ENCODE measurements around the gene SUPT6H. TPM values are rescaled to one million over a fixed set of nuclear protein-coding genes. Genes with fewer than 3 reads are reported as not detected.

The SUPT6H gene
- total and polyA plus RNA-seq, 9 of the 15 experiments (the other 6 are each of a cell fraction or from before 2014, with no cell fraction given) = 1.7 to 77.7 (median 49.2) TPM

- TF ChIP-seq ELK1 (CRISPR knock-in tag; IDR thresholded peaks at IDR 0.05) = no peak
- no peak for TF ChIP-seq CTCFL (IDR thresholded peaks at IDR 0.05; ENCODE audit: borderline replicate concordance, insufficient read depth, low read depth, low read length, poor library complexity, severe bottlenecking)
- TF ChIP-seq CBX2 (IDR thresholded peaks at IDR 0.05; ENCODE audit: insufficient read depth, low read length, poor library complexity, severe bottlenecking) = no peak
- TF ChIP-seq MCM3 (IDR thresholded peaks at IDR 0.05) = no peak
- TF ChIP-seq NRF1 (conservative IDR thresholded peaks at IDR 0.05 in 1 of 2, IDR thresholded peaks at IDR 0.05 in 1 of 2) = peak; percentile 83 to 86
- TF ChIP-seq ZBTB43 (CRISPR knock-in tag; IDR thresholded peaks at IDR 0.05) = peak; percentile 24; the same call in 1 of the 2 replicates
- TF ChIP-seq NFE2 (IDR thresholded peaks at IDR 0.05; ENCODE audit: low read depth) = no peak
- no peak for TF ChIP-seq RFX1 (IDR thresholded peaks at IDR 0.05)
- TF ChIP-seq MXI1 (IDR thresholded peaks at IDR 0.05; ENCODE audit: low read depth, low read length) = no peak
- no peak for TF ChIP-seq NR2C1 (IDR thresholded peaks at IDR 0.05)
- 0 out of 2 replicates have a peak, but pooled peaks have one; percentile 21 for TF ChIP-seq NR2C1 (tag; IDR thresholded peaks at IDR 0.05)
- TF ChIP-seq EWSR1 (IDR thresholded peaks at IDR 0.05; ENCODE audit: borderline replicate concordance, low read depth, partially characterized antibody) = no peak
- no peak for TF ChIP-seq SNRNP70 (optimal IDR thresholded peaks at IDR 0.05; ENCODE audit: low read depth, low read length)
- TF ChIP-seq RAD21 (CRISPR knock-in tag; conservative IDR thresholded peaks at IDR 0.05 in 1 of 2, IDR thresholded peaks at IDR 0.05 in 1 of 2) = no peak
- TF ChIP-seq NR0B1 (IDR thresholded peaks at IDR 0.05; ENCODE audit: partially characterized antibody) = no peak
- TF ChIP-seq ARNT (IDR thresholded peaks at IDR 0.05) = no peak; a peak in 2 of 4 replicates
- no peak for TF ChIP-seq SAFB2 (IDR thresholded peaks at IDR 0.05; ENCODE audit: borderline replicate concordance, low read depth, low read length, severe bottlenecking)
- no peak for TF ChIP-seq EP400 (IDR thresholded peaks at IDR 0.05)
- no peak for TF ChIP-seq ZNF140 (CRISPR knock-in tag; IDR thresholded peaks at IDR 0.05)
- peak; percentile 82; the same call in 1 of the 2 replicates for TF ChIP-seq SMAD4 (CRISPR knock-in tag; conservative IDR thresholded peaks at IDR 0.05)
- TF ChIP-seq FOXP1 (CRISPR knock-in tag; IDR thresholded peaks at IDR 0.05) = peak; percentile 88
- no peak for TF ChIP-seq BACH1 (tag; IDR thresholded peaks at IDR 0.05)
- peak; percentile 95 for TF ChIP-seq NR1H2 (CRISPR knock-in tag; IDR thresholded peaks at IDR 0.05)
- TF ChIP-seq HCFC1 (IDR thresholded peaks at IDR 0.05; ENCODE audit: low read depth, low read length) = no peak
These were observed 63.7 kb downstream of the SUPT6H start (continued) for GRCh38 chr17:28725660-28726225.

Data from K562 (cell line).